Esophagus squamous epithelium (tissue), 5 donors: ENCODE measurements around the gene NPB. TPM values are rescaled to one million over a fixed set of nuclear protein-coding genes. Genes with fewer than 3 reads are reported as not detected.

Source experiments
- DNase-seq: peaks from one replicate; lab custom pipeline; 2025; lab: John Stamatoyannopoulos, UW
- H3K27ac ChIP-seq, 4 donors: fragments of 200-600 bp; sonication (generic); one replicate each; pipeline ENCODE4 v1.5.1; 2016 to 2019; ENCODE audit warnings: mild to moderate bottlenecking in 1 of 4
- H3K27me3 ChIP-seq, 4 donors: fragments of 200-600 bp; sonication (generic); 1 replicate in 3 of 4; 2 replicates in 1 of 4; pipeline versions ENCODE4 v1.5.1 to v1.6.0; 2017 to 2021; ENCODE audit warnings: antibody characterized with exemption in 1 of 4
- H3K36me3 ChIP-seq, 3 donors: fragments of 200-600 bp; sonication (generic); one replicate each; pipeline ENCODE4 v1.5.1; 2016 to 2019
- H3K4me1 ChIP-seq, 3 donors: fragments of 200-600 bp; sonication (generic); one replicate each; pipeline ENCODE4 v1.5.1; 2017 to 2019
- H3K4me3 ChIP-seq, 4 donors: fragments of 200-600 bp; sonication (generic); 1 replicate in 3 of 4; 2 replicates in 1 of 4; pipeline ENCODE4 v1.5.1; 2016 to 2019; ENCODE audit warnings: mild to moderate bottlenecking in 2 of 4, moderate library complexity in 1 of 4
- H3K9me3 ChIP-seq, 3 donors: fragments of 200-600 bp; sonication (generic); one replicate each; pipeline ENCODE4 v1.5.1; 2016 to 2019
- POLR2A ChIP-seq, 4 donors: fragments of 450-650 bp; IDR thresholded peaks; one replicate each; pipeline ENCODE4 v1.6.1; 2017; ENCODE audit warnings: antibody characterized with exemption in 4 of 4, mild to moderate bottlenecking in 4 of 4, moderate library complexity in 3 of 4
- WGBS, 2 donors: methylation state at CpG; one replicate each; pipeline ENCODE4 v1.1.5; 2018; 5-methylcytosine and 5-hydroxymethylcytosine counted together
- intact Hi-C: fragments of 100-400 bp; cut with DNase I; formaldehyde crosslinking; loops from one replicate; pipeline ENCODE4 v1.15.0; 2022
- total RNA-seq, 4 donors: library from RNA; depleted of rRNA; stranded (reverse); fragments of >200 nt; gene quantifications; one replicate each; pipeline ENCODE4 v1.1.0, GENCODE V29; 2016
- TF ChIP-seq, protein P1 (sequence below), 6 experiments: fragments of 450-650 bp in 4 of 6; fragments of 200-600 bp in 2 of 6; sonication (generic) in 2 of 6; IDR thresholded peaks; one replicate each; pipeline ENCODE4 v1.5.1; 2016 to 2019; ENCODE audit warnings: antibody characterized with exemption in 6 of 6, mild to moderate bottlenecking in 4 of 6, moderate library complexity in 4 of 6
- donor health status: DM: yes; HTN: yes; CAD: no.

Gene NPB
- total RNA-seq, 4 donors from 2014 or later: 0.53 to 7.4 (median 1.5) TPM

GRCh38 chr17:81859906-81860755, 41.9 kb upstream of the NPB start, which contains the start of gene P4HB:
P4HB (minus strand) TSS chr17:81860535; CDS start chr17:81860471, 64 bp downstream.
- intact Hi-C loops: no loop called here
- H3K4me1 ChIP-seq: peaks cover 34 to 85% (median 52%) of the 10 kb centered on the region in 3 donors
- H3K4me3 ChIP-seq: peak within 1 kb of the TSS; percentile 88 to 97 (median 94)
- 0 to 2% methylated on average over 9 to 17 of the region's 95 CpGs for WGBS, 2 donors
- peaks cover 0 to 53% (median 0%) of the 10 kb centered on the region in 3 donors for H3K36me3 ChIP-seq
- H3K27me3 ChIP-seq: no peaks in the 10 kb centered on the region
- TF ChIP-seq POLR2A (IDR thresholded peaks at IDR 0.05): peak in 2 of 4 donors; percentile 86 to 90
- TF ChIP-seq, protein P1, sequence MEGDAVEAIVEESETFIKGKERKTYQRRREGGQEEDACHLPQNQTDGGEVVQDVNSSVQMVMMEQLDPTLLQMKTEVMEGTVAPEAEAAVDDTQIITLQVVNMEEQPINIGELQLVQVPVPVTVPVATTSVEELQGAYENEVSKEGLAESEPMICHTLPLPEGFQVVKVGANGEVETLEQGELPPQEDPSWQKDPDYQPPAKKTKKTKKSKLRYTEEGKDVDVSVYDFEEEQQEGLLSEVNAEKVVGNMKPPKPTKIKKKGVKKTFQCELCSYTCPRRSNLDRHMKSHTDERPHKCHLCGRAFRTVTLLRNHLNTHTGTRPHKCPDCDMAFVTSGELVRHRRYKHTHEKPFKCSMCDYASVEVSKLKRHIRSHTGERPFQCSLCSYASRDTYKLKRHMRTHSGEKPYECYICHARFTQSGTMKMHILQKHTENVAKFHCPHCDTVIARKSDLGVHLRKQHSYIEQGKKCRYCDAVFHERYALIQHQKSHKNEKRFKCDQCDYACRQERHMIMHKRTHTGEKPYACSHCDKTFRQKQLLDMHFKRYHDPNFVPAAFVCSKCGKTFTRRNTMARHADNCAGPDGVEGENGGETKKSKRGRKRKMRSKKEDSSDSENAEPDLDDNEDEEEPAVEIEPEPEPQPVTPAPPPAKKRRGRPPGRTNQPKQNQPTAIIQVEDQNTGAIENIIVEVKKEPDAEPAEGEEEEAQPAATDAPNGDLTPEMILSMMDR (IDR thresholded peaks at IDR 0.05): no peak
- DNase-seq: no peak
- H3K27ac ChIP-seq: peak within 1 kb of the TSS; percentile 99 to 100 (median 99)
- H3K9me3 ChIP-seq: no peaks in the 10 kb centered on the region

DNA sequence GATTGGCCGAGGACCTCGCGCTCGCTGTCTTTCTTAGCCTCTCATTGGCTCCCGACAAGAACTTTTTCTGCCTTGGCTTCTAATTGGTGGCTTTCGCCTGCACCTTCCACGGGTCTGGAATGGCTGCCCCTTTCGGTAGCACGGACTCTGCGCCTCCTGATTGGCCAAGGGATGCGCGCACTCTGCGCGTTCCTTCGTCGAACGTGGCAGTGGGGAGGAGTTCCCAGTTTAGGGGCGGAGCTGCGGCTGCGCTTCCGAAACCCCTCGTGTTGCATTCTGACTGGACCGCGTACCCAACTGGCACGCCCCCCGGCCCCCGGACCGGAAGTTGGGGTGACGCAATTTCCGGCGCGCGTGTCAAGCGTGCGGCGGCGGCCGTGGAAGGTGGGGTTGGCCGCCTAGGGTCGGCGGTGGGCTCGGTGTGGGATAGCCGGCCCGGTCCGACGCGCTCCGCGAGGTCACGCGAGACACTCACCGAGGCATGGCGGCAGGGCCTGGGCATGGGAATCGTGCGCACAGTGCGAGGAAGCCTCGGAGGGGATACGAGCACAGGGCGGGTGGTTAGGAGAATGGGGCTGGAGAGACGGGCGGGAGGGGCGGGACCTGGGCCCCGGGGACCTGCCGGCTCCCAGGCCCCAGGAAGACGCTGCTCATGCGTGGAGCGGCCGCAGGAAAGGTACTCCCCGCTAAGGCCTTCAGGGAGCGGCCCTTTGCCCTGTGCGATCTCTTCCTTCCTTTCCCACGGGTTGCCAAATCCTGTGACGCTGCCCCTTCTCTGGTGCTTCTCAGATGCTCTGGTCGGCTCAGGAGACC, 41.1 kb upstream of the NPB start:
- Histone ChIP-seq H3K4me1 (peaks cover 31 to 85% (median 46%) of the 10 kb centered on the region in 3 donors), H3K36me3 (peaks cover 0 to 52% (median 0%) of the 10 kb centered on the region in 3 donors)
- DNase-seq: peak; percentile 96

DNA sequence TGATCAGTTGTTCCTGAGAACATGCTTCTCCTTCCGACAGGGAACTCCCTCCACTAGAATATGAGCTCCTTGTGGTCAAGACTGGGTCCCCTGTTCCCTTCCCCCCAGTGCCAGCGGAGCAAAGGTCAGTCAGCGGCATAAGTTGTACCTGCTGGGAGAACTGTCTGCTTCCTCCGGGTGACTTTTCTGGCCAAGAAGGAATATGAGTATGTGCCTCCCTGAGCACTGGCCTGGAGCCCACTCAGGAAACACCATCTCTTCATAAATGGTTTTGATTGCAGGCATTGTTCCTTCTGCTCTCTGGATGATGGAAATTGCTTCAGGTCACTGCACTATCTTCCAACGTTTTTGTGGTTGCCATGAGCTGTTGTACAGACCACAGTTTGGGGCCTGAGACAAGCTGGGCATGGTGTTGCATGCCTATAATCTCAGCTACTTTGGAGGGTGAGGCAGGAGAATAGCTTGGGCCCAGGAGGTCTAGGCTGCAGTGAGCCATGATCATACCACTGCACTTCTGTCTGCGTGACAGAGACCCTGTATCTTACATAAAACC, 38.8 kb upstream of the NPB start:
- Histone ChIP-seq H3K36me3 (peaks cover 2 to 44% (median 7%) of the 10 kb centered on the region in 3 donors), H3K27ac (peak overlapping the region in 2 of 4 donors; percentile 45 to 57), H3K9me3 (no peaks in the 10 kb centered on the region), H3K4me1 (peaks cover 41 to 85% (median 46%) of the 10 kb centered on the region in 3 donors), H3K27me3 (no peaks in the 10 kb centered on the region), H3K4me3 (no peak overlapping the region)
- DNase-seq: no peak
- 64 to 78% methylated on average over 6 of the region's 6 CpGs for WGBS, 2 donors
- intact Hi-C loops: no loop called here
- no peak for TF ChIP-seq POLR2A (IDR thresholded peaks at IDR 0.05)
- TF ChIP-seq, protein P1 (IDR thresholded peaks at IDR 0.05): no peak

More for the DNA sequence above, 41.1 kb upstream of the NPB start:
- H3K4me3 ChIP-seq: peak overlapping the region; percentile 73 to 97 (median 91)
- WGBS, 2 donors: 0% methylated on average over 29 of the region's 74 CpGs; no CpG with 5 or more reads in 1 of the 2 donors
- TF ChIP-seq, protein P1 (IDR thresholded peaks at IDR 0.05): peak in 1 of 6 experiments; percentile 4
- TF ChIP-seq POLR2A (IDR thresholded peaks at IDR 0.05): peak in 3 of 4 donors; percentile 92 to 99 (median 99)
- no peaks in the 10 kb centered on the region for H3K9me3 ChIP-seq
- intact Hi-C loops: no loop called here
- H3K27ac ChIP-seq: peak overlapping the region; percentile 96 to 100 (median 99)
- H3K27me3 ChIP-seq: no peaks in the 10 kb centered on the region

- Histone ChIP-seq H3K4me1 (peaks cover 36 to 85% (median 46%) of the 10 kb centered on the region in 3 donors), H3K4me3 (no peak overlapping the region), H3K36me3 (peaks cover 11 to 44% (median 16%) of the 10 kb centered on the region in 3 donors), H3K9me3 (no peaks in the 10 kb centered on the region), H3K27ac (peak overlapping the region in 3 of 4 donors; percentile 11 to 57 (median 45)), H3K27me3 (no peaks in the 10 kb centered on the region)
- 54 to 77% methylated on average over 2 to 4 of the region's 9 CpGs for WGBS, 2 donors
- no peak for DNase-seq
- TF ChIP-seq, protein P1 (IDR thresholded peaks at IDR 0.05): no peak
- TF ChIP-seq POLR2A (IDR thresholded peaks at IDR 0.05): no peak
- intact Hi-C loops: no loop called here
These were observed 37.9 kb upstream of the NPB start for GRCh38 chr17:81863833-81864768.
